SJSA1 (cell line): ENCODE measurements around the gene MMP23B. TPM values are rescaled to one million over a fixed set of nuclear protein-coding genes. Genes with fewer than 3 reads are reported as not detected.
A peak's percentile ranks its signal among the peaks of the same experiment; 100 is the strongest.

ENCODE experiments used
- DNase-seq, 2 experiments: peaks; one replicate each; pipeline ENCODE4 v3.0.0-alpha.2; 2015 to 2020; ENCODE audit warnings: low spot score in 2 of 2, low read depth in 1 of 2
- H3K27ac ChIP-seq: fragments of 250-450 bp; sonication (Bioruptor Pico); 2 replicates; pipeline ENCODE4 v1.5.1; 2020; ENCODE audit warnings: mild to moderate bottlenecking, moderate library complexity
- H3K27me3 ChIP-seq: fragments of 250-450 bp; sonication (Bioruptor Pico); replicated peaks from 2 replicates; pipeline ENCODE4 v1.5.1; 2020; ENCODE audit warnings: mild to moderate bottlenecking, moderate library complexity
- H3K36me3 ChIP-seq: fragments of 250-450 bp; sonication (Bioruptor Pico); 2 replicates; pipeline ENCODE4 v1.5.1; 2020; ENCODE audit warnings: mild to moderate bottlenecking
- H3K4me1 ChIP-seq: fragments of 250-450 bp; sonication (Bioruptor Pico); replicated peaks from 2 replicates; pipeline ENCODE4 v1.6.1; 2021; ENCODE audit warnings: mild to moderate bottlenecking
- H3K4me3 ChIP-seq: fragments of 250-450 bp; sonication (Bioruptor Pico); 2 replicates; pipeline ENCODE4 v1.5.1; 2020; ENCODE audit warnings: mild to moderate bottlenecking
- H3K9me3 ChIP-seq: fragments of 250-450 bp; sonication (Bioruptor Pico); replicated peaks from 2 replicates; pipeline ENCODE4 v1.5.1; 2020; ENCODE audit warnings: mild to moderate bottlenecking
- total RNA-seq: library from RNA; depleted of rRNA; stranded (reverse); fragments of >200 nt; shearing (Covaris generic); gene quantifications from 2 replicates; pipeline ENCODE4 v1.2.3, GENCODE V29; 2014; rRNA removed

Gene MMP23B
- total RNA-seq, 1 experiment from 2014 or later: 0.79 TPM

GRCh38 chr1:1683104-1683905 lies 51.3 kb downstream of the MMP23B start:
- Histone ChIP-seq H3K9me3 (no peaks in the 10 kb centered on the region), H3K27me3 (no peaks in the 10 kb centered on the region), H3K27ac (no peak overlapping the region), H3K4me3 (no peak overlapping the region), H3K4me1 (peaks cover 23% of the 10 kb centered on the region), H3K36me3 (peaks cover 7% of the 10 kb centered on the region; the same call in 1 of the 2 replicates)
- peak in 1 of 2 experiments; percentile 35 for DNase-seq

Other genes starting within 250 kb of the MMP23B start
- gene CCNL2, start 232.8 kb upstream of the MMP23B start, total RNA-seq: 69.4 and 79.0 TPM in 2 replicates
- gene MRPL20, start 224.9 kb upstream of the MMP23B start, total RNA-seq: 184 and 203 TPM in 2 replicates
- not detected in 2 replicates for gene ANKRD65, start 210.9 kb upstream of the MMP23B start, total RNA-seq
- gene VWA1, start 196.5 kb upstream of the MMP23B start, total RNA-seq: 0.31 and 1.0 TPM in 2 replicates
- not detected in 2 replicates for gene ATAD3C, start 182.5 kb upstream of the MMP23B start, total RNA-seq
- 24.0 and 33.8 TPM in 2 replicates for gene ATAD3B, start 160.4 kb upstream of the MMP23B start, total RNA-seq
- 32.7 and 51.6 TPM in 2 replicates for gene ATAD3A, start 120.0 kb upstream of the MMP23B start, total RNA-seq
- gene TMEM240, start 91.5 kb upstream of the MMP23B start, total RNA-seq: 0.31 and 0.47 TPM in 2 replicates
- 57.2 and 58.6 TPM in 2 replicates for gene SSU72, start 57.3 kb upstream of the MMP23B start, total RNA-seq
- 0.50 and 0.76 TPM in 2 replicates for gene FNDC10, start 32.0 kb upstream of the MMP23B start, total RNA-seq
- gene MIB2, start 16.7 kb upstream of the MMP23B start, total RNA-seq: 34.4 and 44.8 TPM in 2 replicates
- 14.8 and 23.8 TPM in 2 replicates for gene CDK11B, start 26.8 kb downstream of the MMP23B start, total RNA-seq
- 8.9 and 13.1 TPM in 2 replicates for gene SLC35E2B, start 60.6 kb downstream of the MMP23B start, total RNA-seq
- 11.8 and 22.6 TPM in 2 replicates for gene CDK11A, start 92.2 kb downstream of the MMP23B start, total RNA-seq
- gene NADK, start 146.3 kb downstream of the MMP23B start, total RNA-seq: 50.4 and 62.1 TPM in 2 replicates